Measurements from ENCODE around the gene MORN3. TPM values are rescaled to one million over a fixed set of nuclear protein-coding genes. Genes with fewer than 3 reads are reported as not detected.
"Not testable (repeated sequence)": the region's sequence is repeated elsewhere in the genome, so short reads cannot be mapped to it uniquely, and the experiment has no call there.

MORN3 gene
- total RNA-seq, 2 experiments from 2014 or later, result 2.6 to 2.9 TPM

DNA sequence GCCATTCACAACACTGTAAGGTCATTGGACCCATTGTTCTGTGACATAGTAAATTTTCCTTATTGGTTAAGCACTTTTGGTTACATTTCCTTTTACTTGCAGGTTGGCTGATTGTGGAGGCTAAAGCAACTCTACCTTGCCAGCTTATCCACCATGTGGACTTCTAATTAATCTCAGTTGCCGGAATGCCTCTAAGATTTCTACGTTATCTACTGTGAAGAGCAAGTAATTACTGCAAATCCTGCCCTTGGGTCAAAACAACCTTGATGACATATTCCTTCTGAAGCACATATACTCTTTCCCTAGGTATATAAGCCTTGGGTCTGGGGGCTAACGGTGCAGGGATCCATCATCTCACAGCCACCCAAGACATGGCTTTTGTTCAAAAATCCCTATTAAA, 19.5 kb upstream of the MORN3 start:
- DNase-seq, result no peak
- H3K4me1 Mint-ChIP-seq (ENCODE audit: low read depth), result peaks cover 6% of the 10 kb centered on the region
- no peaks in the 10 kb centered on the region for H3K9me3 Mint-ChIP-seq
- no peaks in the 10 kb centered on the region for H3K27me3 Mint-ChIP-seq (ENCODE audit: low read depth)
- H3K27ac Mint-ChIP-seq, result no peak overlapping the region
- no peak overlapping the region for H3K4me3 Mint-ChIP-seq
- CTCF ChIA-PET, result interaction anchor here (0.6 to 3.3 kb wide), 2 partner anchors 105 to 343 kb away, joined by 3 to 20 read pairs; partner anchors contain the start of gene RHOF
- intact Hi-C loops (cut with micrococcal nuclease), result loop anchor here (10.0 kb wide), 1 partner anchor 224 kb away; no protein-coding TSS in a partner anchor
- no peaks in the 10 kb centered on the region for H3K36me3 Mint-ChIP-seq (ENCODE audit: low read depth)

DNA sequence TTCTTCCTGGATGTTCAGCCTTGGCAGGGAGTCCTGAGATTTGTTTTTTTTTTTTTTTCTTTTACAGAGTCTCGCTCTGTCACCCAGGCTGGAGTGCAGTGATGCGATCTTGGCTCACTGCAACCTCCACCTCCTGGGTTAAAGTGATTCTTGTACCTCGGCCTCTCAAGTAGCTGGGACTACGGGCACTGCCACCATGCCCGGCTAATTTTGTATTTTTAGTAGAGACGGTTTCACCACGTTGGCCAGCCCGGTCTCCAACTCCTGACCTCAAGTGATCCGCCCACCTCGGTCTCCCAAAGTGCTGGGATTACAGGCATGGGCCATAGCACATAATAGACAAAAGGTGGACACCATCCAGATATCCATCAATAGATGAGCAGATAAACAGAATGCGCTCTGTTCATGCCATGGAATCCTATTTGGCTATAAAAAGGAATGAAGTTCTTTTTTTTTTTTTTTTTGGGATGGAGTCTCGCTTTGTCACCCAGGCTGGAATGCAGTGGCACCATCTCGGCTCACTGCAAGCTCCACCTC, 10.3 kb upstream of the MORN3 start:
- H3K27ac Mint-ChIP-seq; DNase-seq; H3K4me3 Mint-ChIP-seq; H3K4me1 Mint-ChIP-seq (ENCODE audit: low read depth); H3K27me3 Mint-ChIP-seq (ENCODE audit: low read depth); H3K9me3 Mint-ChIP-seq; H3K36me3 Mint-ChIP-seq (ENCODE audit: low read depth): not testable (repeated sequence)
- CTCF ChIA-PET, result interaction anchor here (0.5 to 3.5 kb wide), 7 partner anchors 10 to 245 kb away, joined by 3 to 15 read pairs (median 3); partner anchors contain the start of gene MORN3
- intact Hi-C loops (cut with micrococcal nuclease), result loop anchor here (10.0 kb wide), 1 partner anchor 215 kb away; no protein-coding TSS in a partner anchor

DNA sequence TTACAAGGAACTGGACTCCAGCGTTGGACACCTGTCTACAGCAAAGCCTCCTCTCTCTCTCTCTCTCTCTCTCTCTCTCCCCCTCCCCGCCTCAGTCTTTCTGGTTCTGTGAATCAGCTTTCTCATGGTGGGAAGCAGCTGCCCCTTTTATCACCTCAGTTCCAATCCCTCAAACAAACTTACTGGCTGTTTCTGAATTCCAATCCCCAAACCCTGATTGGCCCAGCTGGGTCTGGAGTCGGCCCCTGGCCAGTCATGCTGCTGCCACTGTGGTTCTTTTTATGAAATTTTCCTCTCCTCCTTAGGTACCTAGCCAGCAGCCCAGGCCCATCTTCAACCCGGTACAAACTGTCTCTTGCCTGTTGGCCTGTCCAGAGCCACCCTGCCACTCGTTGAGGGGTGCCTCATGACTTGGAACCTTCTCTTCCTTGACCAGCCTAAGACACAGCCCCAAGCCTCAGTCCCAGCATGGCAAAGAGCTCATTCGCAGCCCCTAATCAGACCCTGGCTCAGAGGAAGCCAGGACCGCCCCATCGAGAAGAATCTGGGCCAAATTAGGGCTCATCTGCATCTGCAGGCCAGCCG, 9.4 kb upstream of the MORN3 start:
- H3K27ac Mint-ChIP-seq, result no peak overlapping the region
- no peaks in the 10 kb centered on the region for H3K27me3 Mint-ChIP-seq (ENCODE audit: low read depth)

DNA sequence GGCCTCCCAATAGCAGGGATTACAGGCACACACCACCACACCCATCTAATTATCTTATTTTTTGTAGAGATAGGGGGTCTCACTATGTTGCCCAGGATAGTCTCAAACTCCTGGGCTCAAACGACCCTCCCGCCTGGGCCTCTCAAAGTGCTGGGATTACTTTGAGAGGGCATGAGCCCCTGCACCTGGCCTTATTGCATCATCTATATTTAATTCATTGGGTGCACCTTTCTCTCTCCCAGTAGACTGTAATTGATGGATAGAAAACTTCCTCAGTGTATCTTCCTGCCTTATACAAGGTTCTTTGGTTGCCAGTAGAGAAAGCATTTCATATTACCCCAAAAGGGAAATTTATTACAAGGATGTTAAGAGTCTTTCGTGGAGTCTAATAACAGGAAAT, 8.9 kb upstream of the MORN3 start:
- peaks cover 14% of the 10 kb centered on the region for H3K4me1 Mint-ChIP-seq (ENCODE audit: low read depth)
- H3K27me3 Mint-ChIP-seq (ENCODE audit: low read depth), result no peaks in the 10 kb centered on the region
- no peak overlapping the region for H3K27ac Mint-ChIP-seq
- intact Hi-C loops (cut with micrococcal nuclease), result no loop called here
- H3K4me3 Mint-ChIP-seq, result no peak overlapping the region
- DNase-seq, result no peak
- H3K9me3 Mint-ChIP-seq, result no peaks in the 10 kb centered on the region
- CTCF ChIA-PET, result interaction anchor here (0.7 kb wide), 1 partner anchor 175 kb away, joined by 4 read pairs; no protein-coding TSS in a partner anchor
- H3K36me3 Mint-ChIP-seq (ENCODE audit: low read depth), result no peaks in the 10 kb centered on the region

More for the DNA sequence above, 9.4 kb upstream of the MORN3 start:
- H3K36me3 Mint-ChIP-seq (ENCODE audit: low read depth), result no peaks in the 10 kb centered on the region
- H3K9me3 Mint-ChIP-seq, result no peaks in the 10 kb centered on the region
- CTCF ChIA-PET, result interaction anchor here (0.5 to 2.2 kb wide), 5 partner anchors 49 to 176 kb away, joined by 3 to 15 read pairs (median 4); no protein-coding TSS in a partner anchor
- H3K4me1 Mint-ChIP-seq (ENCODE audit: low read depth), result peaks cover 9% of the 10 kb centered on the region
- intact Hi-C loops (cut with micrococcal nuclease), result no loop called here
- no peak overlapping the region for H3K4me3 Mint-ChIP-seq
- DNase-seq, result no peak

DNA sequence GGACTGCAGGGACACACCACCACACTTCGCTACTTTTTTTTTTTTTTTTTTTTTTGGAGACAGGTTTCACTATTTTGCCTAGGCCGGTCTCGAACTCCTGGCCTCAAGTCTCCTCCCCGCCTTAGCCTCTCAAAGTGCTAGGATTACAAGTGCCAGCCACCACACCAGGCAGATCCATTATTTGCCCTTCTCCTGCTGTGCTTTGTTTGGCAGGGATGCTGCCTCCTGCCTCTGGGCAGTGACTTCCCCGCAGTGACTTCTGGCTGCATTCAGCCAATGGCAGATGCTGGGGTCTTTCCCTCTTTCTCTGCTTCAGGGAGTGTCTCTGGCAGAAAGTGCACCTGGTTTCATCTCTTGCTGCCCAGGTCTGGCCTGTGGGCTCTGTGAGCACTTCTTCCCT, 6.7 kb upstream of the MORN3 start:
- Mint-ChIP-seq H3K36me3 (ENCODE audit: low read depth) (no peaks in the 10 kb centered on the region), H3K9me3 (no peaks in the 10 kb centered on the region), H3K27ac (no peak overlapping the region), H3K4me3 (no peak overlapping the region), H3K27me3 (ENCODE audit: low read depth) (no peaks in the 10 kb centered on the region), H3K4me1 (ENCODE audit: low read depth) (peaks cover 27% of the 10 kb centered on the region)
- intact Hi-C loops (cut with micrococcal nuclease), result no loop called here
- CTCF ChIA-PET, result no interaction called here
- DNase-seq, result no peak

DNA sequence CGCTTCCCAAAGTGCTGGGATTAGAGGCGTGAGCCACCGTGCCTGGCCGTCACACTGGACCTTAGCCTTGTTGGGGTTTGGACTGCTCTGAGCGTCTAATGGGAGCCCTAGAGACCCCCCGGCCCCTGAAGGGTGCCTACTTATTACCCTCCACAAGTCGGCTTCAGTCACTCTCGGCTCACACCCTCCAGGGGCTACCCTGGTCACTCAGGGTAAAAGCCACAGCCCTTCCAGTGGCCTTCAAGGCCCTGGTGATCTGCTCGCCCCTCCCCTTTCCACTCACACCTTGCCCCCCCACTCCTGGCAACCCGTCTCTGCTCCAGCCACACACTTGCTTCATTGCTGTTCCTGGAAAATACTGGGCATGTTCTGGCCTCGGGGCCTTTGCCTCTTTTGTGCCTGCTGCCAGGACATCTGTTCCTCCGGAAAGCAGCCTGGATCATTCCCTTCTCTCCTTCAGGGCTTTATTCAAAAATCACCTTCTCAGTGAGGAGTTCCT, 3.6 kb upstream of the MORN3 start:
- H3K27me3 Mint-ChIP-seq (ENCODE audit: low read depth), result no peaks in the 10 kb centered on the region
- DNase-seq, result no peak
- intact Hi-C loops (cut with micrococcal nuclease), result loop anchor here (2.0 to 5.0 kb wide), 2 partner anchors 91 to 272 kb away; partner anchors contain the start of genes KDM2B and RNF34

DNA sequence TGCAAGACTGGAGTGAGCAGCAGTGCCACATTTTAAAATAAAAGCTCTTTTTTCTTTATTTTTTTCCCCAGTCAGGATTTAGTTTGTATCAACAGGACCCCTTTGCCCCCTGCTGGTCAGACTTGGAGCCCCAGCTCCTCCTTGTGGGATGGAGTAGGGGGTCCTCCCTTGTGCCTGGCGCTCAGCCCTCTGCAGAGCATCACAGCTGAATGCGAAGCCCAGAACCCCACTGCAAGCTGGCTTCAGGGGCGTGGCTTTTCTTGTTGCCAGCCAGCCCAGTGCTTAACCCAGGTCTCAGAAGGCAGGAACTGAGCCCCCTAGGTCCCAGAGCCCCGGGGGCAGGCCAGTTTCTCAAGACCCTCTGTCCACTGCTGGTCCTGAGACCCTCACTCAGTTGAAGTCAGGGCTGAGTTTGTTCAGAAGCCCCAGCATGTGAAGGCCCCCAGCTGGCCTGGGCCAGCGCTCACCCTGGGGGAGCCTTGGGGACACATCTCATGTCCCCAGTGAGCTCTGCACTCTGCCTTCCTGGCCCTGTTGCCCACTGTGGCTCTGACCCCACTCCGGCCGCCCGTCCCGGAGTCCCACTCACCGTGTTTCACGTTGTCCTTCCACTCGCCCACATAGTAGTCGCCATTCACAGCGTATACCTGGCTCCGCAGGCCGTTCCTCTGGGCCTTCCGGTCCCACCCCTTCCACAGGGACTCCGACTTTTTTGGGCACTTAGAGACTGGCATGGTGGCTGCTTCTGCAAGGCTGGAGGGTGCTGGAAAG, 519 bp downstream of the MORN3 start:
- peaks cover 58% of the 10 kb centered on the region for H3K4me1 Mint-ChIP-seq (ENCODE audit: low read depth)
- H3K4me3 Mint-ChIP-seq, result no peak overlapping the region
- H3K36me3 Mint-ChIP-seq (ENCODE audit: low read depth), result peaks cover 2% of the 10 kb centered on the region
- DNase-seq, result peak; percentile 80
- H3K27ac Mint-ChIP-seq, result peak overlapping the region; percentile 63
- intact Hi-C loops (cut with micrococcal nuclease), result loop anchor here (1.0 kb wide), 1 partner anchor 117 kb away; no protein-coding TSS in a partner anchor
- CTCF ChIA-PET, result interaction anchor here (0.6 to 6.2 kb wide), 23 partner anchors 9 to 488 kb away, joined by 3 to 110 read pairs (median 6); partner anchors contain the start of genes KDM2B and ORAI1
- no peaks in the 10 kb centered on the region for H3K27me3 Mint-ChIP-seq (ENCODE audit: low read depth)
- no peaks in the 10 kb centered on the region for H3K9me3 Mint-ChIP-seq

More for the DNA sequence above, 3.6 kb upstream of the MORN3 start:
- Mint-ChIP-seq H3K4me1 (ENCODE audit: low read depth) (peaks cover 33% of the 10 kb centered on the region), H3K36me3 (ENCODE audit: low read depth) (no peaks in the 10 kb centered on the region), H3K4me3 (peak overlapping the region; percentile 87), H3K27ac (peak overlapping the region; percentile 99), H3K9me3 (no peaks in the 10 kb centered on the region)
- CTCF ChIA-PET, result interaction anchor here (1.4 to 1.8 kb wide), 2 partner anchors 9 to 173 kb away, joined by 3 to 12 read pairs; no protein-coding TSS in a partner anchor

DNA sequence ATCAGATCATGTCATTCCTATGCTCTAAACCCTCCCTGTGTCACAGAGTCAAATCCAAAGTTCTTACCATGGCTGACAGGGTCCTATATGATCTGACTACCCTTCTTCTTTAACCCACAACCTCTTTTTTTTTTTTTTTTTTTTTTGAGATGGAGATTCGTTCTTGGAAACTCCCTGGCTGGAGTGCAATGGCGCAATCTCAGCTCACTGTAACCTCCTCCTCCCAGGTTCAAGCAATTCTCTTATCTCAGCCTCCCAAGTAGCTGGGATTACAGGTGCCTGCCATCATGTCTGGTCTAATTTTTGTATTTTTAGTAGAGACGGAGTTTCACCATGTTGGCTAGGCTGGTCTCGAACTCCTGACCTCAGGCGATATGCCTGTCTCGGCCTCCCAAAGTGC, 2.6 kb downstream of the MORN3 start:
- H3K36me3 Mint-ChIP-seq (ENCODE audit: low read depth); H3K27me3 Mint-ChIP-seq (ENCODE audit: low read depth); H3K9me3 Mint-ChIP-seq; intact Hi-C loops (cut with micrococcal nuclease); H3K27ac Mint-ChIP-seq; H3K4me3 Mint-ChIP-seq: not testable (repeated sequence)
- peak; percentile 33 for DNase-seq
- CTCF ChIA-PET, result interaction anchor here (0.6 to 6.2 kb wide), 5 partner anchors 13 to 113 kb away, joined by 3 to 110 read pairs (median 4); partner anchors contain the start of gene ORAI1
- H3K4me1 Mint-ChIP-seq (ENCODE audit: low read depth), result peaks cover 56% of the 10 kb centered on the region

DNA sequence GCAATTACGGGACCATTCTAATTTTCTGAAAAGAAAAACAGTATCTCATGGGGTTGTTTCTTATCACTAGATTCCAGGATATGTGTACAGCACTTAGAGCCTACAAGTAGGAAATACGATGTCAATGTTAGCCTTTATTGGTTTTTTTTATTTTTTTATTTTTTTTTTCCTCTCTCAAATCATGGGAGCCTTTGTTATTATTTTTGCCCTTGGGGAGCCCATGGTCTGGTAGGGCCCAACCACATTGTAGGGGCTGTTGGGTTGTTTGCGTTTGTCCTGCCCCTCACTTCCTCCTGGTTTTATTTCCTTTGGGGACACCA, 5.9 kb downstream of the MORN3 start:
- intact Hi-C loops (cut with micrococcal nuclease), result no loop called here
- H3K4me3 Mint-ChIP-seq, result peak overlapping the region; percentile 73
- peak overlapping the region; percentile 62 for H3K27ac Mint-ChIP-seq
- CTCF ChIA-PET, result no interaction called here
- DNase-seq, result no peak
- H3K4me1 Mint-ChIP-seq (ENCODE audit: low read depth), result peaks cover 74% of the 10 kb centered on the region
- H3K36me3 Mint-ChIP-seq (ENCODE audit: low read depth), result peaks cover 2% of the 10 kb centered on the region
- no peaks in the 10 kb centered on the region for H3K27me3 Mint-ChIP-seq (ENCODE audit: low read depth)
- no peaks in the 10 kb centered on the region for H3K9me3 Mint-ChIP-seq

DNA sequence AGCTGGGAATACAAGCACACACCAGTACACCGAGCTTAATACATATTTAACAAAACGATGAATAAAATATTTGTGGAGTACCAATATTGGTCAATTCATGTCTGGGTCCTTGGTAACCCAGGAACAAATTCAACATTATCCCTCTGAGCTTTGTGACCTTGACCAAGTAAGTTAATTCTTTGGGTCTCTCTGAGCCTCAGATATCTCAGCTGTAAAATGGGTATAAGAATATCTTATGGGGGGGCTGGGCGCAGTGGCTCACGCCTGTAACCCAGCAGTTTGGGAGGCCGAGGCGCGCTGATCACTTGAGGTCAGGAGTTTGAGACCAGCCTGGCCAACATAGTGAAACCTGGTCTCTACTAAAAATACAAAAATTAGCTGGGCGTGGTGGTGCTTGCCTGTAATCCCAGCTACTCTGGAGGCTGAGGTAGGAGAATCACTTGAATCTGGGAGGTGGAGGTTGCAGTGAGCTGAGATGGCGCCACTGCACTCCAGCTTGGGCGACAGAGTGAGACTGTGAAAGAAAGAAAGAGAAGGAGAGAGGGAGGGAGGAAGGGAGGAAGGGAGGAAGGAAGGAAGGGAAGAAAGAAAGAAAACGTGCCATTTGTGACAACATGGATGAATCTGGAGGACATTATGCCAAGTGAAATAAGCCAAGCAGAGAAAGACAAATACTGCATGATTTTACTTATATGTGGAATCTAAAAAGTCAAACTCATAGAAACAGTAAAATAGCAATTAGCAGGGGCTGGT, 7.9 kb downstream of the MORN3 start:
- H3K9me3 Mint-ChIP-seq; H3K36me3 Mint-ChIP-seq (ENCODE audit: low read depth); intact Hi-C loops (cut with micrococcal nuclease); H3K4me3 Mint-ChIP-seq; DNase-seq; H3K27me3 Mint-ChIP-seq (ENCODE audit: low read depth): not testable (repeated sequence)
- H3K27ac Mint-ChIP-seq, result peak overlapping the region; percentile 39
- H3K4me1 Mint-ChIP-seq (ENCODE audit: low read depth), result peaks cover 72% of the 10 kb centered on the region
- CTCF ChIA-PET, result interaction anchor here (1.0 to 1.8 kb wide), 6 partner anchors 10 to 162 kb away, joined by 3 to 6 read pairs (median 5); no protein-coding TSS in a partner anchor

DNA sequence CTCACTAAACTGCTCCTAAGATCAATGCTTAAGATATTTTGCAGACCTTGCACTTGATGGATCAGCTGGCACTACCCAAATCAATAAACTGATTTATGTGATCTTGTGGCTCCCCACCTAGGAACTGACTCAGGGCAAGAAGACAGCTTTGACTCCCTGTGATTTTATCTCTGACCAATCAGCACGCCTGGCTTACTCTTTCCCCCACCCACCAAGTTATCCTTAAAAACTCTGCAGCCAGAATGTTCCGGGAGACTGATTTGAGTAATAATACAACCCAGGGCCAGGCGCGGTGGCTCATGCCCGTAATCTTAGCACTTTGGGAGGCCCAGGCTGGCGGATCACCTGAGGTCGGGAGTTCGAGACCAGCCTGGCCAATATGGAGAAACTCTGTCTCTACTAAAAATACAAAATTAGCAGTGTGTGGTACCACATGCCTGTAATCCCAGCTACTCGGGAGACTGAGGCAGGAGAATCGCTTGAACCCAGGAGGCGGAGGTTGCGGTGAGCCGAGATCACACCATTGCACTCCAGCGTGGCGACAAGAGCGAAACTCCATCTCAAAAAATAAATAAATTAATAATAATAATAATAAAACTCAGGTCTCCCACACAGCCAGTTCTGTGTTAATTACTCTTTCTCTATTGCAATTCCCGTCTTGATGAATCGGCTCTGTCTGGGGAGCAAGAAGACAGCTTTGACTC, 12.0 kb downstream of the MORN3 start:
- CTCF ChIA-PET, result interaction anchor here (0.8 to 1.9 kb wide), 6 partner anchors 9 to 137 kb away, joined by 3 to 8 read pairs (median 4); partner anchors contain the start of gene ORAI1
- H3K27ac Mint-ChIP-seq, result peak overlapping the region; percentile 5
- H3K9me3 Mint-ChIP-seq, result no peaks in the 10 kb centered on the region
- H3K4me3 Mint-ChIP-seq, result no peak overlapping the region
- peaks cover 4% of the 10 kb centered on the region for H3K36me3 Mint-ChIP-seq (ENCODE audit: low read depth)
- intact Hi-C loops (cut with micrococcal nuclease), result loop anchor here (10.0 kb wide), 1 partner anchor 623 kb away; the partner anchor contains the start of gene OASL
- H3K4me1 Mint-ChIP-seq (ENCODE audit: low read depth), result peaks cover 53% of the 10 kb centered on the region
- no peaks in the 10 kb centered on the region for H3K27me3 Mint-ChIP-seq (ENCODE audit: low read depth)
- DNase-seq, result peak; percentile 36
